Measurements from ENCODE around the gene AMTN. TPM values are rescaled to one million over a fixed set of nuclear protein-coding genes. Genes with fewer than 3 reads are reported as not detected.

The AMTN gene
- total RNA-seq, 1 donor: not detected

GRCh38 chr4:70556856-70557255 lies 38.5 kb downstream of the AMTN start:
- DNase-seq (ENCODE audit: insufficient read length, low spot score, missing footprints): peak; percentile 29
- H3K9me3 ChIP-seq (ENCODE audit: low read depth, low read length): no peaks in the 10 kb centered on the region
- no peak overlapping the region for H2AFZ ChIP-seq (ENCODE audit: low read length)
- no peaks in the 10 kb centered on the region for H3K27me3 ChIP-seq (ENCODE audit: insufficient read depth, low read length)
- H3K4me3 ChIP-seq (ENCODE audit: insufficient read depth, low read length): no peak overlapping the region
- H4K20me1 ChIP-seq (ENCODE audit: insufficient read depth, low read length): no peaks in the 10 kb centered on the region
- no peaks in the 10 kb centered on the region for H3K79me2 ChIP-seq (ENCODE audit: insufficient read depth, low read length)
- peaks cover 3% of the 10 kb centered on the region for H3K4me1 ChIP-seq (ENCODE audit: insufficient read depth, low read length)
- no peak for TF ChIP-seq CTCF (IDR thresholded peaks at IDR 0.05; ENCODE audit: extremely low read depth, low read depth, low read length)
- H3K36me3 ChIP-seq (ENCODE audit: insufficient read depth, low read length): no peaks in the 10 kb centered on the region
- H3K4me2 ChIP-seq (ENCODE audit: insufficient read depth, low read length): no peak overlapping the region
- H3K27ac ChIP-seq (ENCODE audit: low read depth, low read length): no peak overlapping the region

- Histone ChIP-seq H3K4me3 (ENCODE audit: insufficient read depth, low read length) (no peak overlapping the region), H2AFZ (ENCODE audit: low read length) (peak overlapping the region; percentile 39), H3K9me3 (ENCODE audit: low read depth, low read length) (no peaks in the 10 kb centered on the region), H3K27me3 (ENCODE audit: insufficient read depth, low read length) (no peaks in the 10 kb centered on the region), H3K4me2 (ENCODE audit: insufficient read depth, low read length) (peak overlapping the region; percentile 41), H4K20me1 (ENCODE audit: insufficient read depth, low read length) (no peaks in the 10 kb centered on the region), H3K4me1 (ENCODE audit: insufficient read depth, low read length) (peaks cover 3% of the 10 kb centered on the region), H3K36me3 (ENCODE audit: insufficient read depth, low read length) (no peaks in the 10 kb centered on the region), H3K27ac (ENCODE audit: low read depth, low read length) (no peak overlapping the region), H3K79me2 (ENCODE audit: insufficient read depth, low read length) (no peaks in the 10 kb centered on the region)
- DNase-seq (ENCODE audit: insufficient read length, low spot score, missing footprints): peak; percentile 86
- peak; percentile 85 for TF ChIP-seq CTCF (IDR thresholded peaks at IDR 0.05; ENCODE audit: extremely low read depth, low read depth, low read length)
These were observed 41.0 kb downstream of the AMTN start for GRCh38 chr4:70559211-70559830.

- no peak for DNase-seq (ENCODE audit: insufficient read length, low spot score, missing footprints)
- H2AFZ ChIP-seq (ENCODE audit: low read length): no peak overlapping the region
- H3K36me3 ChIP-seq (ENCODE audit: insufficient read depth, low read length): no peaks in the 10 kb centered on the region
- no peak overlapping the region for H3K4me2 ChIP-seq (ENCODE audit: insufficient read depth, low read length)
- H3K79me2 ChIP-seq (ENCODE audit: insufficient read depth, low read length): no peaks in the 10 kb centered on the region
- H3K27me3 ChIP-seq (ENCODE audit: insufficient read depth, low read length): no peaks in the 10 kb centered on the region
- H4K20me1 ChIP-seq (ENCODE audit: insufficient read depth, low read length): no peaks in the 10 kb centered on the region
- no peaks in the 10 kb centered on the region for H3K9me3 ChIP-seq (ENCODE audit: low read depth, low read length)
- H3K4me3 ChIP-seq (ENCODE audit: insufficient read depth, low read length): no peak overlapping the region
- no peak for TF ChIP-seq CTCF (IDR thresholded peaks at IDR 0.05; ENCODE audit: extremely low read depth, low read depth, low read length)
- H3K27ac ChIP-seq (ENCODE audit: low read depth, low read length): no peak overlapping the region
- peaks cover 3% of the 10 kb centered on the region for H3K4me1 ChIP-seq (ENCODE audit: insufficient read depth, low read length)
These were observed 41.6 kb downstream of the AMTN start for GRCh38 chr4:70559924-70560323.

- H3K4me2 ChIP-seq (ENCODE audit: insufficient read depth, low read length): no peak overlapping the region
- no peak overlapping the region for H3K27ac ChIP-seq (ENCODE audit: low read depth, low read length)
- no peaks in the 10 kb centered on the region for H3K9me3 ChIP-seq (ENCODE audit: low read depth, low read length)
- no peaks in the 10 kb centered on the region for H3K36me3 ChIP-seq (ENCODE audit: insufficient read depth, low read length)
- no peak for TF ChIP-seq CTCF (IDR thresholded peaks at IDR 0.05; ENCODE audit: extremely low read depth, low read depth, low read length)
- H3K4me1 ChIP-seq (ENCODE audit: insufficient read depth, low read length): peaks cover 3% of the 10 kb centered on the region
- no peaks in the 10 kb centered on the region for H3K27me3 ChIP-seq (ENCODE audit: insufficient read depth, low read length)
- DNase-seq (ENCODE audit: insufficient read length, low spot score, missing footprints): no peak
- H3K4me3 ChIP-seq (ENCODE audit: insufficient read depth, low read length): no peak overlapping the region
- H3K79me2 ChIP-seq (ENCODE audit: insufficient read depth, low read length): no peaks in the 10 kb centered on the region
- no peak overlapping the region for H2AFZ ChIP-seq (ENCODE audit: low read length)
- no peaks in the 10 kb centered on the region for H4K20me1 ChIP-seq (ENCODE audit: insufficient read depth, low read length)
These were observed 45.7 kb downstream of the AMTN start for GRCh38 chr4:70564033-70564432.
